DND-41 (cell line): ENCODE measurements around the gene GJA8.

Experiments
- CTCF ChIP-seq: IDR thresholded peaks from 2 replicates; pipeline ENCODE4 v1.5.1; 2012; ENCODE audit warnings: borderline replicate concordance, low read length, moderate library complexity, mild to moderate bottlenecking; ENCODE audit not compliant: poor library complexity, severe bottlenecking; ENCODE audit errors: extremely low read depth
- EZH2 ChIP-seq: IDR thresholded peaks from 3 replicates; pipeline ENCODE4 v1.6.1; 2012; ENCODE audit warnings: borderline replicate concordance, low read depth, mild to moderate bottlenecking, moderate library complexity, low read length, inconsistent platforms; ENCODE audit not compliant: severe bottlenecking

DNA sequence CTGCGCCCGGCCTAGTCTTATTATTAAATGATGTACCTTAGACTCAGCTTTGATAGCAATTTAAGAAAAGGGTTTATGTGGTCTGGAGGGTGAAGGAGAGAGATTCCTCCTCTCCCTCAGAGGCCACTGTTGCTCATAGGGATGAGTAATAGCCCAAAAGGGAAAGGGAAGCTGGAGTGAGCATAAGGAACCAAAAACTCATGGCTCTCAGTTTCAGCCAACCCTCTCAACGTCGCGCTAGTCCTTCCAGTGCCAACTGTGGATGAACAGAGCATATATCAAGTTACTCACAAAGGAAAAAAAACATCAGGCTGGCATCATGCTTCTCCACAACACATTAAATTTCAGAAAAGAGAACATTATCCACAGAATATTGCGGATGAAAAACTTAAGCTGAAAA lies 17.3 kb downstream of the GJA8 start:
- TF ChIP-seq CTCF = no peak
- no peak for TF ChIP-seq EZH2
